Astrocyte of the spinal cord (primary cell): ENCODE measurements around the gene NOL12.

Source experiments
- DNase-seq: peaks from one replicate; pipeline ENCODE4 v3.0.0; 2011; ENCODE audit warnings: low read depth, low spot score
- H3K4me3 ChIP-seq: 2 replicates; pipeline ENCODE4 v1.5.1; 2011; ENCODE audit warnings: low read depth, mild to moderate bottlenecking, low read length, moderate library complexity
- in situ Hi-C: cut with HindIII; loops from 2 replicates; pipeline ENCODE4 v1.10.0; 2017; ENCODE audit warnings: low sequenced_read_pairs
- TF ChIP-seq, protein P1 (sequence below): IDR thresholded peaks from 2 replicates; pipeline ENCODE4 v1.5.1; 2012; ENCODE audit warnings: low read depth, mild to moderate bottlenecking, low read length, inconsistent platforms

Gene NOL12, protein sequence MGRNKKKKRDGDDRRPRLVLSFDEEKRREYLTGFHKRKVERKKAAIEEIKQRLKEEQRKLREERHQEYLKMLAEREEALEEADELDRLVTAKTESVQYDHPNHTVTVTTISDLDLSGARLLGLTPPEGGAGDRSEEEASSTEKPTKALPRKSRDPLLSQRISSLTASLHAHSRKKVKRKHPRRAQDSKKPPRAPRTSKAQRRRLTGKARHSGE

DNA sequence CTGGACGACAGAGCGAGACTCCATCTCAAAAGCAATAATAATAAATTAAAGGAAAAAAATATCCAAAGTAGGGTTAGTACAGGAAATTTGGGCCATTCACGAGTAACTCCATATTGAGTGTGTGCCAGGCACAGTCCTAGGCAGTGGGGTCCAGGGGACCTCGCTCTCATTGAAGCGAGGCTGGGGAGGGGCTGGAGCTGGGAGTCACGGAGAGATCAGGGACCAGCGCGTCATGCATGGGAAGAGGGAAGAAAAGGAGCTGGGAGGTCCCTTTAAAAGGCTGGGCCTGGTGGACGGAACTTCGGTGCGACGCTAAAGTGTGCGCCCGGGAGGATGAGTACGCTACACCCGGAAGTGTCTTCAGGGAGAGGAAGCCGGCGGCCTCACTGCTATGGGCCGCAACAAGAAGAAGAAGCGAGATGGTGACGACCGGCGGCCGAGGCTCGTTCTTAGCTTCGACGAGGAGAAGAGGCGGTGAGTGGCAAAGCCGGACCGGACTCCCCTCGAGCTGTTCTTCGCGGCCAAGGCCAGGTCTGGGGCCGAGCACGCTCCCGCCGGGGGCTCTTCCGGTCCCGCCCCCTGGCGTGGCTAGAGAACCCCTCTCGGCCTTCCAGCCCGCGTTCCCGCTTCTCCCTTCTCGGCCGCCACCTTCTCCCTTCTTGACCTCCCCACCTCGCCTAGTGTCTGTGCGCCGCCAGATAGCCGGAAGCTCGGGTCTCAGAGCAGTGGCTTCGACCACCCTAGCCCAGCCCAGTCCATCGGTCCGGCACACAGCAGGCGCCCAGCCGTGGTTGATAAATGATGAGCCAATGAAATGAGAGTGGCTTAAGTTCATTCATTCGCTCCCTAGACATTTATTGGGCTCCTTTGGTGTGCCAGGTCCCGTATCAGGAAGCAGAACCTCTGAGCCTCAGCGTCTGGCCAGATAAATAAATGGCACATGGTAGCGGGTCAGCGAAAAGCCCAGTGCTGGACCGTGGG lies at the start of gene NOL12:
NOL12 (plus strand) TSS at position 342 of the 981 bp plus-strand sequence; CDS start at position 392, 50 bp downstream.
- TF ChIP-seq, protein P1, sequence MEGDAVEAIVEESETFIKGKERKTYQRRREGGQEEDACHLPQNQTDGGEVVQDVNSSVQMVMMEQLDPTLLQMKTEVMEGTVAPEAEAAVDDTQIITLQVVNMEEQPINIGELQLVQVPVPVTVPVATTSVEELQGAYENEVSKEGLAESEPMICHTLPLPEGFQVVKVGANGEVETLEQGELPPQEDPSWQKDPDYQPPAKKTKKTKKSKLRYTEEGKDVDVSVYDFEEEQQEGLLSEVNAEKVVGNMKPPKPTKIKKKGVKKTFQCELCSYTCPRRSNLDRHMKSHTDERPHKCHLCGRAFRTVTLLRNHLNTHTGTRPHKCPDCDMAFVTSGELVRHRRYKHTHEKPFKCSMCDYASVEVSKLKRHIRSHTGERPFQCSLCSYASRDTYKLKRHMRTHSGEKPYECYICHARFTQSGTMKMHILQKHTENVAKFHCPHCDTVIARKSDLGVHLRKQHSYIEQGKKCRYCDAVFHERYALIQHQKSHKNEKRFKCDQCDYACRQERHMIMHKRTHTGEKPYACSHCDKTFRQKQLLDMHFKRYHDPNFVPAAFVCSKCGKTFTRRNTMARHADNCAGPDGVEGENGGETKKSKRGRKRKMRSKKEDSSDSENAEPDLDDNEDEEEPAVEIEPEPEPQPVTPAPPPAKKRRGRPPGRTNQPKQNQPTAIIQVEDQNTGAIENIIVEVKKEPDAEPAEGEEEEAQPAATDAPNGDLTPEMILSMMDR: no peak
- in situ Hi-C loops: no loop called here
- peak within 1 kb of the TSS; percentile 83 for H3K4me3 ChIP-seq
- peak; percentile 90 for DNase-seq

DNA sequence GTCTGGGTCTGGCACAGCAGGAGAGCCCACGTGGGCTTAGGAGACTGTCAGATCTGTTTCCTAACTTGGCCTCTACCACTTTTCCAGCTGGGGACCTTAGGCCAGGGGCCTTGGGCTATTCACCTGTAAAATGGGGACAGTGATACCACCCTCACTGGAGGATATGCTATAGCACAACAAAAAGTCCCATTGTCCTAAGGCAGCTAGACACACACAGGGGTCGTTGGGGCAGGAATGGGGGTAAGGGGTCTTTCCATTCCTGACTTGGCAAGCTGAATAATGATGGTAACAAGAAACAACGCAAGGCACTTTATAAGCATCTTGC lies 49.2 kb upstream of the NOL12 start:
- DNase-seq: no peak
- H3K4me3 ChIP-seq: no peak overlapping the region
- TF ChIP-seq, protein P1: no peak
- in situ Hi-C loops: no loop called here

GRCh38 chr22:37638391-37639069 lies 47.6 kb upstream of the NOL12 start:
- no peak for DNase-seq
- H3K4me3 ChIP-seq: peak overlapping the region; percentile 18
- in situ Hi-C loops: no loop called here
- TF ChIP-seq, protein P1: no peak

DNA sequence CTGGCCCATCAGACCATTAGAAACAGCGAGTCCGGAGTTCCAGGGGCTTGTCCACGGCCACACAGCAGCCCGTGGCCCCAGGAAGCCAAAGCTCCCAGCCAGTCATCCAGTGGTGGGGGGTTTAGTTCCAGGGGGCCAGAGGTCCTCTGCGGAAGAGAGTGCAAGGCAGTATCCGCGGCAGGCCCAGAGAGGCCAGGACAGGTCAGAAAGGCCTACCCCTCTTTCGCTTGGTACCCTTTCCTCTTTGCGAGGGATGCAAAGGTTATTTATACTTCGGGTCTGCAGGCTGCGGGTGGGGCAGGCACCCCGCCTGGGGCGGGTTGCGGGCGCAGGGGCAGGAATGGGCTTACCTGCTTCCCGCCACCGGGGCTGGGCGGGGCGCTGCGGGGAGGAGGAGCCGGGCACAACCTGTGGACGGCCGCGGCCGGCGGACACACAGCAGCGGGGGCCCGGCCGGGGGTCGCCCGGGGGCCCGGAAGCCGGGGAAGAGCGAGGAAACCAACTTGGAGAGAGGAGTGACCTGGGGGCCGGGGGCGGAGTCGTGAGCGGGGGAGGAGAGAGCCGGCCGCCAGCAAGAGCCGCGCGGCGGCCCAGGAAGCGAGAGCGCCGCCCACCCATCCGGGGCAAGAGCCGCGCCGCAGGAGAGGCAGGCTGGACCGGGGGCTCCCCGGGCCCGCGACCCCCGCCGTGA lies 46.9 kb upstream of the NOL12 start, which contains the start of gene SH3BP1:
SH3BP1 (plus strand) TSS at position 600 of the 691 bp plus-strand sequence. CDS start 119 bp downstream, outside the sequence.
- no peak for DNase-seq
- H3K4me3 ChIP-seq: peak within 1 kb of the TSS; percentile 60
- in situ Hi-C loops: no loop called here
- TF ChIP-seq, protein P1: no peak

GRCh38 chr22:37639771-37640590 lies 46.2 kb upstream of the NOL12 start:
- no peak for DNase-seq
- H3K4me3 ChIP-seq: peak overlapping the region; percentile 60
- in situ Hi-C loops: no loop called here
- TF ChIP-seq, protein P1: no peak
